GM06990 (cell line): ENCODE measurements around the gene DHRS7B.

Experiments used
- DNase-seq: peaks from one replicate; pipeline ENCODE4 v3.0.0-alpha.2; 2011; ENCODE audit not compliant: insufficient read length; ENCODE audit errors: extremely low read depth
- H3K27me3 ChIP-seq: replicated peaks from 2 replicates; pipeline ENCODE4 v1.6.0; 2011; ENCODE audit warnings: low read length; ENCODE audit not compliant: control insufficient read depth, insufficient read depth
- H3K36me3 ChIP-seq: 2 replicates; pipeline ENCODE4 v1.5.1; 2011; ENCODE audit warnings: low read length; ENCODE audit not compliant: control insufficient read depth, insufficient read depth
- H3K4me3 ChIP-seq: replicated peaks from 2 replicates; pipeline ENCODE4 v1.5.1; 2011; ENCODE audit warnings: low read depth, mild to moderate bottlenecking, control low read depth, low read length
- TF ChIP-seq, protein P1 (sequence below): IDR thresholded peaks from 2 replicates; pipeline ENCODE4 v1.5.1; 2011; ENCODE audit warnings: low read length, control low read depth, mild to moderate bottlenecking, inconsistent platforms; ENCODE audit not compliant: insufficient read depth, poor library complexity, severe bottlenecking

Gene DHRS7B

DNA sequence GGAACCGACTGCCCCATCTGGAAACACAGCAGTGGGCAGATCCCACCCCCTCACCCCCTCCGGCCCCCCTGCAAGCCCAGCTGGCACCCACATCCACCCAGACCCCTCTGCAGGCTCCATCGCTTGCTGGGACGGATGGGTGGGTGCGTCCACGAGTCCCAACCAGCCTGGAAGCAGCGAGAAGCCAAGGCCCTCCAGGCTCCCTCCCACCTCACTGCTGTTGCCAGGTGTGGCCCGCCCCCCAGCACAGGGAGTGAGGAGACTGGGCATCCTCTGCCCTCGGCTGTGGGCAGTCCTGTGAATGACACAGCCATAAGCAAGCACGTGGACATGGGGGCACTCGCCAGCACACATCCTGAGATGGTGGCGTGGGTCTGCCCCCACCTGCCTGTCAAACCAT lies 75.7 kb downstream of the DHRS7B start:
- H3K4me3 ChIP-seq = no peak overlapping the region
- H3K36me3 ChIP-seq = peaks cover 8% of the 10 kb centered on the region
- no peak for DNase-seq
- TF ChIP-seq, protein P1, sequence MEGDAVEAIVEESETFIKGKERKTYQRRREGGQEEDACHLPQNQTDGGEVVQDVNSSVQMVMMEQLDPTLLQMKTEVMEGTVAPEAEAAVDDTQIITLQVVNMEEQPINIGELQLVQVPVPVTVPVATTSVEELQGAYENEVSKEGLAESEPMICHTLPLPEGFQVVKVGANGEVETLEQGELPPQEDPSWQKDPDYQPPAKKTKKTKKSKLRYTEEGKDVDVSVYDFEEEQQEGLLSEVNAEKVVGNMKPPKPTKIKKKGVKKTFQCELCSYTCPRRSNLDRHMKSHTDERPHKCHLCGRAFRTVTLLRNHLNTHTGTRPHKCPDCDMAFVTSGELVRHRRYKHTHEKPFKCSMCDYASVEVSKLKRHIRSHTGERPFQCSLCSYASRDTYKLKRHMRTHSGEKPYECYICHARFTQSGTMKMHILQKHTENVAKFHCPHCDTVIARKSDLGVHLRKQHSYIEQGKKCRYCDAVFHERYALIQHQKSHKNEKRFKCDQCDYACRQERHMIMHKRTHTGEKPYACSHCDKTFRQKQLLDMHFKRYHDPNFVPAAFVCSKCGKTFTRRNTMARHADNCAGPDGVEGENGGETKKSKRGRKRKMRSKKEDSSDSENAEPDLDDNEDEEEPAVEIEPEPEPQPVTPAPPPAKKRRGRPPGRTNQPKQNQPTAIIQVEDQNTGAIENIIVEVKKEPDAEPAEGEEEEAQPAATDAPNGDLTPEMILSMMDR = no peak
- no peaks in the 10 kb centered on the region for H3K27me3 ChIP-seq

DNA sequence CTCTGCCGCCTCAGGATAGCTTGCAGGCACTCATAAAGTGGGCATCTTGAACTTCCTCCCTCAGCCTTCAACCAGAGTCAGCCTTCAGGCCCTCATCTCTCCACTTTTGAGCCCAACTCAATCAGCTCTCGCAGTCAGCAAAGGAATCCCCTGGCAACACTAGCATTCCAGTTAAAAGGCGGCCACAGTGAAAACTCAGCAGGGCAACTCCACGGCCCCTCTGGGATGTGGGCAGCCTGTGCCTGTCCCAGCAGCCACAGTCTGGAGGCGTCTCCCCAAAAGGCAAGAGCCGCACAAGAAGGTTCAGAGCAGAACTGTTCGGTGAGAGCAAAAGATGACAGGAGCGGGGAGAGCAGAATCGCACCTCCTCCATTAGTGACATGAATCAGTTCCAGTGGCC lies 78.2 kb downstream of the DHRS7B start:
- no peak overlapping the region for H3K4me3 ChIP-seq
- peaks cover 7% of the 10 kb centered on the region for H3K36me3 ChIP-seq
- DNase-seq = no peak
- TF ChIP-seq, protein P1 = no peak
- H3K27me3 ChIP-seq = no peaks in the 10 kb centered on the region

GRCh38 chr17:21208352-21208751 lies 81.6 kb downstream of the DHRS7B start:
- Histone ChIP-seq H3K27me3 (no peaks in the 10 kb centered on the region), H3K36me3 (peaks cover 20% of the 10 kb centered on the region), H3K4me3 (no peak overlapping the region)
- TF ChIP-seq, protein P1 = no peak
- no peak for DNase-seq

- no peak overlapping the region for H3K4me3 ChIP-seq
- H3K36me3 ChIP-seq = peaks cover 20% of the 10 kb centered on the region
- TF ChIP-seq, protein P1 = no peak
Measured at GRCh38 chr17:21209511-21210175, 82.9 kb downstream of the DHRS7B start.

GRCh38 chr17:21210411-21211076 lies 83.8 kb downstream of the DHRS7B start:
- Histone ChIP-seq H3K27me3 (no peaks in the 10 kb centered on the region), H3K4me3 (no peak overlapping the region), H3K36me3 (peaks cover 20% of the 10 kb centered on the region)
- no peak for DNase-seq
- TF ChIP-seq, protein P1 = no peak

More at GRCh38 chr17:21209511-21210175, 82.9 kb downstream of the DHRS7B start:
- no peaks in the 10 kb centered on the region for H3K27me3 ChIP-seq
- DNase-seq = no peak
